NCI-H446 treated with DMSO at 0.1 percent for 48 hours (cell line): ENCODE results near the gene HES7.
A peak's percentile ranks its signal among the peaks of the same experiment; 100 is the strongest.
"Not testable (repeated sequence)": the region's sequence is repeated elsewhere in the genome, so short reads cannot be mapped to it uniquely, and the experiment has no call there.

Experiments
- DNase-seq: peaks from one replicate; lab custom pipeline; 2025; lab: John Stamatoyannopoulos, UW

Gene HES7

GRCh38 chr17:8122422-8122923 is 1.4 kb downstream of the HES7 start:
- DNase-seq = no peak

GRCh38 chr17:8121681-8122421 is 2.1 kb downstream of the HES7 start:
- DNase-seq = no peak

- no peak for DNase-seq
Observed at GRCh38 chr17:8121407-8121680, 2.6 kb downstream of the HES7 start.

GRCh38 chr17:8120520-8121406 is 3.1 kb downstream of the HES7 start:
- DNase-seq = peak; percentile 60

GRCh38 chr17:8119581-8120519 is 4.1 kb downstream of the HES7 start:
- peak; percentile 84 for DNase-seq

GRCh38 chr17:8118769-8119580 is 4.9 kb downstream of the HES7 start:
- DNase-seq = peak; percentile 78

- DNase-seq = no peak
Observed at GRCh38 chr17:8117980-8118768, 5.7 kb downstream of the HES7 start, which contains the start of gene ALOXE3. ALOXE3 (minus strand) TSS chr17:8118514; CDS start chr17:8117990, 524 bp downstream.

- no peak for DNase-seq
Observed at GRCh38 chr17:8117367-8117979, 6.4 kb downstream of the HES7 start.

- DNase-seq = no peak
Observed at GRCh38 chr17:8116776-8117175, 7.1 kb downstream of the HES7 start.

GRCh38 chr17:8110907-8111306 is 13.0 kb downstream of the HES7 start:
- DNase-seq = no peak

- no peak for DNase-seq
Observed at GRCh38 chr17:8110456-8110804, 13.5 kb downstream of the HES7 start.

- no peak for DNase-seq
Observed at GRCh38 chr17:8109661-8110455, 14.0 kb downstream of the HES7 start.

GRCh38 chr17:8108972-8109660 is 14.8 kb downstream of the HES7 start:
- DNase-seq = no peak

- not testable (repeated sequence) for DNase-seq
Observed at GRCh38 chr17:8106980-8107379, 16.9 kb downstream of the HES7 start.

GRCh38 chr17:8105957-8106398 is 17.9 kb downstream of the HES7 start:
- DNase-seq = no peak

GRCh38 chr17:8104911-8105310 is 19.0 kb downstream of the HES7 start:
- DNase-seq = no peak

GRCh38 chr17:8103549-8103948 is 20.4 kb downstream of the HES7 start:
- DNase-seq = no peak

- DNase-seq = no peak
Observed at GRCh38 chr17:8101721-8102120, 22.2 kb downstream of the HES7 start.
